Small intestine (tissue), 7 donors: ENCODE data around the gene NAALADL2. TPM values are rescaled to one million over a fixed set of nuclear protein-coding genes. Genes with fewer than 3 reads are reported as not detected.
"Not testable (repeated sequence)": the region's sequence is repeated elsewhere in the genome, so short reads cannot be mapped to it uniquely, and the experiment has no call there.

Source experiments
- DNase-seq, 2 donors: peaks; one replicate each; pipeline versions ENCODE4 v3.0.0 to v3.0.0-alpha.2; 2013
- FAIRE-seq: peaks from 2 replicates; lab custom pipeline; 2012; peaks lifted over from hg19 to GRCh38; lab: Jason Lieb, UNC
- H3K27ac ChIP-seq, 3 donors: one replicate each; pipeline ENCODE4 v1.5.1; 2013; ENCODE audit warnings: low read length in 2 of 3, mild to moderate bottlenecking in 2 of 3, control low read depth in 1 of 3, inconsistent platforms in 1 of 3, low read depth in 1 of 3, moderate library complexity in 1 of 3
- H3K27me3 ChIP-seq, 3 donors: one replicate each; pipeline ENCODE4 v1.6.1; 2013; ENCODE audit warnings: low read length in 3 of 3, inconsistent platforms in 1 of 3; ENCODE audit not compliant: control insufficient read depth in 3 of 3, insufficient read depth in 3 of 3
- H3K36me3 ChIP-seq, 3 donors: one replicate each; pipeline ENCODE4 v1.6.1; 2013; ENCODE audit warnings: low read length in 3 of 3, inconsistent platforms in 1 of 3, low read depth in 1 of 3, mild to moderate bottlenecking in 1 of 3, moderate library complexity in 1 of 3; ENCODE audit not compliant: control insufficient read depth in 3 of 3, insufficient read depth in 2 of 3
- H3K4me1 ChIP-seq, 3 donors: one replicate each; pipeline ENCODE4 v1.6.1; 2013; ENCODE audit warnings: low read length in 2 of 3, inconsistent platforms in 1 of 3, low read depth in 1 of 3, mild to moderate bottlenecking in 1 of 3, moderate library complexity in 1 of 3; ENCODE audit not compliant: control insufficient read depth in 3 of 3, insufficient read depth in 2 of 3
- H3K4me3 ChIP-seq, 3 donors: one replicate each; pipeline ENCODE4 v1.5.1; 2013; ENCODE audit warnings: low read length in 3 of 3, control low read depth in 1 of 3, inconsistent platforms in 1 of 3, low read depth in 1 of 3, mild to moderate bottlenecking in 1 of 3, moderate library complexity in 1 of 3
- H3K9me3 ChIP-seq, 2 donors: one replicate each; pipeline ENCODE4 v1.6.1; 2013; ENCODE audit warnings: low read depth in 1 of 2, low read length in 1 of 2; ENCODE audit not compliant: control insufficient read depth in 2 of 2, insufficient read depth in 1 of 2
- WGBS, 3 donors: extraction: QIAGEN DNeasy Blood & Tissue Kit; methylation state at CpG; one replicate each; pipeline ENCODE4 v1.1.7; 2013; 5-methylcytosine and 5-hydroxymethylcytosine counted together
- polyA plus RNA-seq, 4 donors: library from polyadenylated mRNA; stranded (reverse) in 3 of 4; unstranded in 1 of 4; fragments of 200-250 nt in 3 of 4; fragments of 120-200 nt in 1 of 4; gene quantifications; one replicate each; pipeline versions ENCODE4 v1.2.1 to v1.2.3, GENCODE V29; 2013
- donor health status: healthy with polysubstance abuse.
- donor health status: control.
- donor health status: control.
- donor health status: Bipolar disorder and iron deficiency.
- donor health status: healthy.

Gene NAALADL2
- polyA plus RNA-seq, 4 donors = 0.22 to 7.8 (median 0.70) TPM

GRCh38 chr3:175118382-175118941 is 259.3 kb downstream of the NAALADL2 start:
- FAIRE-seq (no peak), DNase-seq (no peak)
- H3K9me3 ChIP-seq = no peaks in the 10 kb centered on the region
- H3K4me1 ChIP-seq = no peaks in the 10 kb centered on the region
- no peak overlapping the region for H3K27ac ChIP-seq
- WGBS, 3 donors = 75 to 96% (median 90%) methylated on average over 1 of the region's 1 CpG
- no peaks in the 10 kb centered on the region for H3K27me3 ChIP-seq
- no peaks in the 10 kb centered on the region for H3K36me3 ChIP-seq
- no peak overlapping the region for H3K4me3 ChIP-seq

DNA sequence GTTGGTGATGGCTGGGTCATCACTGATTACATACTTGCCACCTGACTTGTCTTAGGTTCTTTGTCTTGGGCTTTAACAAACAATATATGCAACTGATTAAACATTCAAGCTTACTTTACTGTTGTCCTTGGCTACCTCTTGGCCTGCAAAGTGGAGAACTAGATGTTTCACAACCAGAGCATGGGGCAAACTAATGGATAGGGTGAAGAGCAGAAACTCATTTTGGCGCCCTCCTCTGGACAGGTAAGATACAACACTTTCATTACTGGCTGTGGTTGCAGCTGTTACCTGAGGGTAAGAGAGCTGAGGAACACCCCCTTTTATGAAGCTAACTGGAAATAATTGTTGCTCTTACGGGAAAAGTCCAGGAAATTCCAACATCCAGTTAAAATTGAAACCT is 262.1 kb downstream of the NAALADL2 start:
- FAIRE-seq = no peak
- 46 to 82% (median 53%) methylated on average over 2 of the region's 2 CpGs for WGBS, 3 donors
- Histone ChIP-seq H3K36me3 (no peaks in the 10 kb centered on the region), H3K27ac (no peak overlapping the region), H3K9me3 (no peaks in the 10 kb centered on the region), H3K27me3 (no peaks in the 10 kb centered on the region), H3K4me1 (no peaks in the 10 kb centered on the region), H3K4me3 (no peak overlapping the region)
- peak; percentile 39 to 55 for DNase-seq

- Histone ChIP-seq H3K27me3 (no peaks in the 10 kb centered on the region), H3K27ac (no peak overlapping the region), H3K4me3 (no peak overlapping the region), H3K4me1 (no peaks in the 10 kb centered on the region), H3K9me3 (no peaks in the 10 kb centered on the region), H3K36me3 (no peaks in the 10 kb centered on the region)
- DNase-seq (no peak), FAIRE-seq (no peak)
- 84 to 91% (median 86%) methylated on average over 3 of the region's 3 CpGs for WGBS, 3 donors
Observed at GRCh38 chr3:175127075-175127662, 268.0 kb downstream of the NAALADL2 start.

- H3K27ac ChIP-seq = no peak overlapping the region
- no peaks in the 10 kb centered on the region for H3K4me1 ChIP-seq
- no peak for DNase-seq
- no peak overlapping the region for H3K4me3 ChIP-seq
- H3K27me3 ChIP-seq = no peaks in the 10 kb centered on the region
- WGBS, 3 donors = 67 to 82% (median 69%) methylated on average over 2 of the region's 2 CpGs
- H3K9me3 ChIP-seq = peaks cover 0 to 3% of the 10 kb centered on the region in 2 donors
- no peak for FAIRE-seq
- H3K36me3 ChIP-seq = no peaks in the 10 kb centered on the region
Observed at GRCh38 chr3:175129126-175129525, 270.0 kb downstream of the NAALADL2 start.

GRCh38 chr3:175129571-175129970 is 270.4 kb downstream of the NAALADL2 start:
- no peak overlapping the region for H3K27ac ChIP-seq
- no peaks in the 10 kb centered on the region for H3K27me3 ChIP-seq
- 64 to 84% (median 79%) methylated on average over 2 of the region's 2 CpGs for WGBS, 3 donors
- no peak for DNase-seq
- H3K9me3 ChIP-seq = peaks cover 0 to 3% of the 10 kb centered on the region in 2 donors
- H3K36me3 ChIP-seq = no peaks in the 10 kb centered on the region
- FAIRE-seq = no peak
- no peak overlapping the region for H3K4me3 ChIP-seq
- no peaks in the 10 kb centered on the region for H3K4me1 ChIP-seq

GRCh38 chr3:175131866-175132265 is 272.7 kb downstream of the NAALADL2 start:
- not testable (repeated sequence) for FAIRE-seq, H3K9me3 ChIP-seq, DNase-seq, H3K27me3 ChIP-seq, H3K27ac ChIP-seq, H3K4me1 ChIP-seq, H3K36me3 ChIP-seq, H3K4me3 ChIP-seq
- WGBS, 3 donors = 95 to 100% (median 98%) methylated on average over 2 to 18 of the region's 28 CpGs

DNA sequence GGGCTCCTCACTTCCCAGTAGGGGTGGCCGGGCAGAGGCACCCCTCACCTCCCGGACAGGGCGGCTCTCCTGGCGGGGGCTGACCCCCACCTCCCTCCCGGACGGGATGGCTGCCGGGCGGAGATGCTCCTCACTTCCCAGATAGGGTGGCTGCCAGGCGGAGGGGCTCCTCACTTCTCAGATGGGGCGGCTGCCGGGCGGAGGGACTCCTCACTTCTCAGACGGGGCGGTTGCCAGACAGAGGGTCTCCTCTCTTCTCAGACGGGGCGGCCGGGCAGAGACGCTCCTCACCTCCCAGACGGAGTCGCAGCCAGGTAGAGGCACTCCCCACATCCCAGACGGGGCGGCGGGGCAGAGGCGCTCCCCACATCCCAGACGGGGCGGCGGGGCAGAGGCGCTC is 273.6 kb downstream of the NAALADL2 start:
- not testable (repeated sequence) for H3K27me3 ChIP-seq, H3K27ac ChIP-seq, H3K4me1 ChIP-seq, FAIRE-seq, H3K4me3 ChIP-seq, DNase-seq, H3K36me3 ChIP-seq, H3K9me3 ChIP-seq
- 90 to 98% (median 93%) methylated on average over 22 to 28 of the region's 28 CpGs for WGBS, 3 donors

GRCh38 chr3:175144368-175144767 is 285.2 kb downstream of the NAALADL2 start:
- no peak overlapping the region for H3K4me3 ChIP-seq
- WGBS, 3 donors = 93 to 98% (median 96%) methylated on average over 2 of the region's 2 CpGs

DNA sequence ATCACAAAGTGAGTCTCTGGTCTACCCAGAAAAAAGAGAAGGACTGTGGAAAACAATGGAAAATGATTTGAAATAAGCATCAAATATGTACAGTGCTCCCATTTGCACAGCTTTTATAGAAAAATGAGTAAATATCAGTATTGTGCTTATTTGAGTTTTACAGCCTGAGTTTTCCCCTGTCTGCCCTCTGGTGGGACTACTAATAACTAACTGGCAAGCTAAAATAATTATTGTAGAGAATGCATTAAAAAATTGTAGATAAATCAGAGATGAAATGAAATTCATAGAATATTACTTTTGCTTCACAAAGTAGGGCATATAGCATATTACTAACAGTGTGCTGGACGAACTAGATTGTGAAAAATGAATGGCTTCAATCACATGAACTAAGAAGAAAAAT is 287.1 kb downstream of the NAALADL2 start:
- 76 to 85% (median 77%) methylated on average over 1 of the region's 1 CpG for WGBS, 3 donors
- Histone ChIP-seq H3K27me3 (no peaks in the 10 kb centered on the region), H3K36me3 (no peaks in the 10 kb centered on the region), H3K4me1 (no peaks in the 10 kb centered on the region), H3K27ac (no peak overlapping the region), H3K9me3 (no peaks in the 10 kb centered on the region), H3K4me3 (no peak overlapping the region)
- FAIRE-seq = no peak
- no peak for DNase-seq

More at GRCh38 chr3:175144368-175144767, 285.2 kb downstream of the NAALADL2 start:
- no peak overlapping the region for H3K27ac ChIP-seq
- no peaks in the 10 kb centered on the region for H3K27me3 ChIP-seq
- no peaks in the 10 kb centered on the region for H3K4me1 ChIP-seq
- no peak for FAIRE-seq
- no peaks in the 10 kb centered on the region for H3K36me3 ChIP-seq
- H3K9me3 ChIP-seq = no peaks in the 10 kb centered on the region
- DNase-seq = no peak
